Measurements from ENCODE around the gene ZNF530.
A peak's percentile ranks its signal among the peaks of the same experiment; 100 is the strongest.

Gene ZNF530

GRCh38 chr19:57613941-57614743 lies 14.5 kb downstream of the ZNF530 start, which contains the start of gene ZNF134:
Gene ZNF134 (plus strand): TSS chr19:57614242. CDS start chr19:57619469, 5,227 bp downstream.
- FAIRE-seq, result peak; percentile 89

GRCh38 chr19:57615346-57615745 lies 15.7 kb downstream of the ZNF530 start:
- no peak for DNase-seq (ENCODE audit: insufficient read length, low spot score)
- FAIRE-seq, result no peak

More at GRCh38 chr19:57613941-57614743, 14.5 kb downstream of the ZNF530 start, which contains the start of gene ZNF134:
- peak; percentile 86 for DNase-seq (ENCODE audit: insufficient read length, low spot score)

GRCh38 chr19:57620673-57621348 lies 21.1 kb downstream of the ZNF530 start:
- FAIRE-seq (no peak), DNase-seq (ENCODE audit: insufficient read length, low spot score) (no peak)

GRCh38 chr19:57623091-57623490 lies 23.4 kb downstream of the ZNF530 start:
- FAIRE-seq (no peak), DNase-seq (ENCODE audit: insufficient read length, low spot score) (no peak)

- FAIRE-seq, result peak; percentile 95
Measured at GRCh38 chr19:57632987-57633831, 33.5 kb downstream of the ZNF530 start, which contains the start of gene ZNF211. Gene ZNF211 (plus strand): TSS chr19:57633168. CDS start chr19:57633347, 179 bp downstream.

GRCh38 chr19:57633832-57634131 lies 34.1 kb downstream of the ZNF530 start:
- FAIRE-seq (no peak), DNase-seq (ENCODE audit: insufficient read length, low spot score) (no peak)

More at GRCh38 chr19:57632987-57633831, 33.5 kb downstream of the ZNF530 start, which contains the start of gene ZNF211:
- DNase-seq (ENCODE audit: insufficient read length, low spot score), result peak; percentile 80

GRCh38 chr19:57637379-57637778 lies 37.7 kb downstream of the ZNF530 start:
- FAIRE-seq (no peak), DNase-seq (ENCODE audit: insufficient read length, low spot score) (no peak)

GRCh38 chr19:57641715-57642234 lies 42.1 kb downstream of the ZNF530 start:
- no peak for FAIRE-seq

GRCh38 chr19:57642396-57643046 lies 42.8 kb downstream of the ZNF530 start:
- DNase-seq (ENCODE audit: insufficient read length, low spot score) (no peak), FAIRE-seq (no peak)

More at GRCh38 chr19:57641715-57642234, 42.1 kb downstream of the ZNF530 start:
- DNase-seq (ENCODE audit: insufficient read length, low spot score), result no peak

- FAIRE-seq, result no peak
- no peak for DNase-seq (ENCODE audit: insufficient read length, low spot score)
Measured at GRCh38 chr19:57643734-57644133, 44.0 kb downstream of the ZNF530 start.

- DNase-seq (ENCODE audit: insufficient read length, low spot score), result no peak
- FAIRE-seq, result no peak
Measured at GRCh38 chr19:57648331-57649003, 48.8 kb downstream of the ZNF530 start.

GRCh38 chr19:57651654-57651996 lies 51.9 kb downstream of the ZNF530 start:
- DNase-seq (ENCODE audit: insufficient read length, low spot score) (no peak), FAIRE-seq (no peak)

- DNase-seq (ENCODE audit: insufficient read length, low spot score) (no peak), FAIRE-seq (no peak)
Measured at GRCh38 chr19:57653689-57654088, 54.0 kb downstream of the ZNF530 start.

GRCh38 chr19:57655443-57655842 lies 55.8 kb downstream of the ZNF530 start:
- DNase-seq (ENCODE audit: insufficient read length, low spot score) (no peak), FAIRE-seq (no peak)

- DNase-seq (ENCODE audit: insufficient read length, low spot score) (no peak), FAIRE-seq (no peak)
Measured at GRCh38 chr19:57656346-57656745, 56.7 kb downstream of the ZNF530 start.
